ENCODE results near the gene FOXC2.

The FOXC2 gene

GRCh38 chr16:86528061-86528929, 38.3 kb upstream of the FOXC2 start:
- no peak overlapping the region for H3K4me3 ChIP-seq
- H3K27ac ChIP-seq, result no peak overlapping the region
- no peak for DNase-seq (ENCODE audit: low spot score)
- TF ChIP-seq CTCF (IDR thresholded peaks at IDR 0.05), result no peak

GRCh38 chr16:86529160-86529559, 37.5 kb upstream of the FOXC2 start:
- Histone ChIP-seq H3K27ac (no peak overlapping the region), H3K4me3 (no peak overlapping the region)
- no peak for DNase-seq (ENCODE audit: low spot score)
- no peak for TF ChIP-seq CTCF (IDR thresholded peaks at IDR 0.05)

- peak overlapping the region in 1 of 2 donors; percentile 30 for H3K27ac ChIP-seq
- H3K4me3 ChIP-seq, result no peak overlapping the region
- DNase-seq (ENCODE audit: low spot score), result no peak
- no peak for TF ChIP-seq CTCF (IDR thresholded peaks at IDR 0.05)
Measured at GRCh38 chr16:86530251-86531190, 36.1 kb upstream of the FOXC2 start.

- DNase-seq (ENCODE audit: low spot score), result no peak
- no peak overlapping the region for H3K4me3 ChIP-seq
- peak overlapping the region in 1 of 2 donors; percentile 30 for H3K27ac ChIP-seq
- no peak for TF ChIP-seq CTCF (IDR thresholded peaks at IDR 0.05)
Measured at GRCh38 chr16:86531191-86531545, 35.5 kb upstream of the FOXC2 start.

GRCh38 chr16:86531641-86532525, 34.7 kb upstream of the FOXC2 start:
- no peak for DNase-seq (ENCODE audit: low spot score)
- Histone ChIP-seq H3K27ac (peak overlapping the region in 1 of 2 donors; percentile 30), H3K4me3 (no peak overlapping the region)
- no peak for TF ChIP-seq CTCF (IDR thresholded peaks at IDR 0.05)

- no peak for DNase-seq (ENCODE audit: low spot score)
- TF ChIP-seq CTCF (IDR thresholded peaks at IDR 0.05), result no peak
- no peak overlapping the region for H3K4me3 ChIP-seq
- no peak overlapping the region for H3K27ac ChIP-seq
Measured at GRCh38 chr16:86532526-86532815, 34.2 kb upstream of the FOXC2 start.
